GM12864 (cell line): Measurements from ENCODE around the gene PDE1A.

Source experiments
- DNase-seq: peaks from one replicate; pipeline ENCODE4 v3.0.0-alpha.2; 2011; ENCODE audit warnings: low read depth
- H3K4me3 ChIP-seq: 2 replicates; pipeline ENCODE4 v1.5.1; 2011; ENCODE audit warnings: mild to moderate bottlenecking, low read depth, low read length, control low read depth
- TF ChIP-seq, protein P1 (sequence below): IDR thresholded peaks from 2 replicates; pipeline ENCODE4 v1.5.1; 2011; ENCODE audit warnings: low read depth, mild to moderate bottlenecking, moderate library complexity, low read length, control low read depth, inconsistent platforms; ENCODE audit errors: missing control alignments

Gene PDE1A

DNA sequence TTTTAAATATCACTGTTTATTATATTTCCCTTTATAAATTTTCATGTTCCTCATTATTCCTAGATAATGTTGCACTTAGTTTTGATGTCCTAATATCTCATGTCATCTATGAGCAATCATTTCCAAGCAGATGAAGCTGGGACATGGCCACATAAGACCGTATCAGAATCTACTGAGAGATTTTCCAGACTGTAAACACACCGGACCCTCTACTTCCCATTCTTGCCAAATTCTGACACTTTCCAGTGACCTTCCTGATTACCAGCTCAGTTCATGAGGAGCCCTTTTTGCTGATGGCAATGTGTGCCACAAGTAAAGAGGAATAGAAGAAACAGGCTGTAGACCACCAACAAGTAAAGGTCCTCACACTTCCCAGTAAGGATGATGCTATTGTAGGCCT, 20.3 kb upstream of the PDE1A start:
- H3K4me3 ChIP-seq, result no peak overlapping the region
- no peak for DNase-seq
- TF ChIP-seq, protein P1, sequence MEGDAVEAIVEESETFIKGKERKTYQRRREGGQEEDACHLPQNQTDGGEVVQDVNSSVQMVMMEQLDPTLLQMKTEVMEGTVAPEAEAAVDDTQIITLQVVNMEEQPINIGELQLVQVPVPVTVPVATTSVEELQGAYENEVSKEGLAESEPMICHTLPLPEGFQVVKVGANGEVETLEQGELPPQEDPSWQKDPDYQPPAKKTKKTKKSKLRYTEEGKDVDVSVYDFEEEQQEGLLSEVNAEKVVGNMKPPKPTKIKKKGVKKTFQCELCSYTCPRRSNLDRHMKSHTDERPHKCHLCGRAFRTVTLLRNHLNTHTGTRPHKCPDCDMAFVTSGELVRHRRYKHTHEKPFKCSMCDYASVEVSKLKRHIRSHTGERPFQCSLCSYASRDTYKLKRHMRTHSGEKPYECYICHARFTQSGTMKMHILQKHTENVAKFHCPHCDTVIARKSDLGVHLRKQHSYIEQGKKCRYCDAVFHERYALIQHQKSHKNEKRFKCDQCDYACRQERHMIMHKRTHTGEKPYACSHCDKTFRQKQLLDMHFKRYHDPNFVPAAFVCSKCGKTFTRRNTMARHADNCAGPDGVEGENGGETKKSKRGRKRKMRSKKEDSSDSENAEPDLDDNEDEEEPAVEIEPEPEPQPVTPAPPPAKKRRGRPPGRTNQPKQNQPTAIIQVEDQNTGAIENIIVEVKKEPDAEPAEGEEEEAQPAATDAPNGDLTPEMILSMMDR, result no peak

GRCh38 chr2:182446087-182446486, 19.3 kb upstream of the PDE1A start:
- TF ChIP-seq, protein P1, result no peak
- no peak overlapping the region for H3K4me3 ChIP-seq
- DNase-seq, result no peak

GRCh38 chr2:182445391-182445965, 18.6 kb upstream of the PDE1A start:
- DNase-seq, result no peak
- TF ChIP-seq, protein P1, result no peak
- no peak overlapping the region for H3K4me3 ChIP-seq

DNA sequence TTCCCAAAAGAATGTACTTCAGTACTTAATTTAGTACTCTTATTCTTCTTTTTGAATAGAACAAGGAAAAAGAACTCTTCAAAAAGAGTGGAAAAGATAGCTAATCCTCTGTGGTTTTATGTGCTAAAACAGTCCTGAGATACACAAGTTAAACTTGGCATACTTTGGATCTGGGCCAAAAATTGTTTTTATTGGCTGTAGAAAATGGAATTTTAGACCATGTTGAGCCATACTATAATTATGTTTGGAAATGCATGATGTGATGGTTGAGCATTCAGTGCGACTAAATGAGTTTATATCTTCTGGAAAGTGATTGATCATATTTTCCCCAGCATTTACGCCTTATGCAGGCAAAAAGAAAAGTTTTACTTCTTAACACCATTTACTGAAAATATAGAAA, 18.0 kb upstream of the PDE1A start:
- TF ChIP-seq, protein P1, result no peak
- DNase-seq, result no peak
- no peak overlapping the region for H3K4me3 ChIP-seq

DNA sequence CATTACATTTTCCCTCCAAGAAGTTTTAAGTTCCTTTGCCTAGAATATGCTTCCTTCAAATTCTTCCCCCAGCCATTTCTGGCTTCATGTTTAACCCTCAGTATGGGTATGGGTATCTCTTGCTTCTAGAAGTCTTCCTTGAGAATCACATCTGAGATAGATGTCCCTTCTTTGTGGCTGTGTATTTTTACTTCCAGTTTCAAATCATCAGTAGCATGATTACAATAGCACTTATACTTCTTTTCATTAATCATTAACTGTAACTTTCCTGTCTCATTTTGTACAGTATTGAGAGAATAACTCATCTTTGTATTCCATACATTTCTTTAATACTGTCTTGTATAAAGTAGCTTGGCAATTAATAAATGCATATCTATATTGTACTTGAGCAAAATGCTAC, 17.3 kb upstream of the PDE1A start:
- DNase-seq, result no peak
- no peak overlapping the region for H3K4me3 ChIP-seq
- TF ChIP-seq, protein P1, result no peak

DNA sequence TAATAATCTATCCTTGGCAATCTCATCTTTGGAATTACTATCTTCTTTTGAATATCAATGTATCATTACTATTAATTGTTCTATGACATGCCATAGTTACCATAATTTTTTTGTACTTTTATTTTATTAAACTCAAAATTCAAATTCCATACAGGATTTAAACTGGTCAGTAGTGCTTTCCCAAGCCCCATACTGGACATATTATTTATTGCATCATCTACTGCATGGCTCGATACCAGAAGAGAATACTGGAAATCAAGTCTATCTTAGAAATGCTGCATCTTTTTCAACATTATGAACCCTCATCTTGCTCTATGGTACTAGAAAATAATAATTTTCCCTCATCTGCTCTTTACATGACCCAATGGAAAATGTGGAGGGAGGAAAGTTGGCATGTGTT, 9.4 kb upstream of the PDE1A start:
- TF ChIP-seq, protein P1, result no peak
- DNase-seq, result no peak
- H3K4me3 ChIP-seq, result no peak overlapping the region

- H3K4me3 ChIP-seq, result no peak overlapping the region
- DNase-seq, result no peak
- TF ChIP-seq, protein P1, result no peak
Measured at GRCh38 chr2:182435754-182436153, 8.9 kb upstream of the PDE1A start.
